ENCODE data around the gene CARD10. TPM values are rescaled to one million over a fixed set of nuclear protein-coding genes. Genes with fewer than 3 reads are reported as not detected.

CARD10 gene
- total RNA-seq, 1 donor from 2014 or later = 13.5 TPM

DNA sequence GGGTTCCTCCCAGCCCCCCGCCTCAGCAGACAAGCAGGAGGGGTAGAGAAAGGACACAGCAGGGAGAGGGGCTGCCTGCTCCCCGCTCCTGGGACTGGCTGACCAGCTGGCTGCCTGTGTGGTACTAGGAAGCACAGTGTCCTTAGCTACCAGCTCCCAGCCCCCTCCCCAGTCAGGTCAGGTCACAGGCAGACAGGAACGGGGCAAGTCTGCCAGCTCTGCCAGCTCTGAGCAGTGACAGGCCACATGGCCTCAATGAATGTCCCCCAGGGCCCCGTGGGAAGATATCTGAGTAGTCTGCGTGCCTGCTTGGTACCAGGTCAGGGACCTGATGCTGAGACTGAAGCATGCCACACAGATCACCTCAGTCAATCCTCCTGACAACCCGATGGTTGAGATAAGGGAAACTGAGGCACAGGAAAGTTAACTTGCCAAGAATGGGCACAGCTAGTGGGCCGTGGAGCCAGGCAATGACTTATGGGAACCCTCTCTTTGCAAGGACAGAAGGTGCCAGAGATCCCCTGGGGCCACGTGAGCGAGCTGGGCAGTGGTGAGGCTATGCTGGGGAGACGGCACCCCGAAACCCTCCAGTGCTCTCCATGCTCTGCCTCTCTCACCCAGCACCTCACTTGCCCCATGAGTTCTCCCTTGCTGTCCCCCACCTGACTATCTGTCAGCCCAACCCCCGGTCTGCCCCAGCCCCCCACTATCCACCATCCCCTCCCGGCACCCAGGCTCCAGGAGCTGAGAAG is 19.2 kb downstream of the CARD10 start:
- Mint-ChIP-seq H3K4me1 (ENCODE audit: low read depth) (peaks cover 66% of the 10 kb centered on the region), H3K27ac (ENCODE audit: unreplicated experiment) (peak overlapping the region; percentile 17), H3K27me3 (ENCODE audit: low read depth) (no peaks in the 10 kb centered on the region), H3K4me3 (ENCODE audit: unreplicated experiment) (no peak overlapping the region), H3K36me3 (ENCODE audit: low read depth) (peaks cover 7% of the 10 kb centered on the region), H3K9me3 (ENCODE audit: low read depth) (no peaks in the 10 kb centered on the region)
- TF ChIP-seq CTCF (IDR thresholded peaks at IDR 0.05) = no peak
- DNase-seq (ENCODE audit: low spot score) = no peak

DNA sequence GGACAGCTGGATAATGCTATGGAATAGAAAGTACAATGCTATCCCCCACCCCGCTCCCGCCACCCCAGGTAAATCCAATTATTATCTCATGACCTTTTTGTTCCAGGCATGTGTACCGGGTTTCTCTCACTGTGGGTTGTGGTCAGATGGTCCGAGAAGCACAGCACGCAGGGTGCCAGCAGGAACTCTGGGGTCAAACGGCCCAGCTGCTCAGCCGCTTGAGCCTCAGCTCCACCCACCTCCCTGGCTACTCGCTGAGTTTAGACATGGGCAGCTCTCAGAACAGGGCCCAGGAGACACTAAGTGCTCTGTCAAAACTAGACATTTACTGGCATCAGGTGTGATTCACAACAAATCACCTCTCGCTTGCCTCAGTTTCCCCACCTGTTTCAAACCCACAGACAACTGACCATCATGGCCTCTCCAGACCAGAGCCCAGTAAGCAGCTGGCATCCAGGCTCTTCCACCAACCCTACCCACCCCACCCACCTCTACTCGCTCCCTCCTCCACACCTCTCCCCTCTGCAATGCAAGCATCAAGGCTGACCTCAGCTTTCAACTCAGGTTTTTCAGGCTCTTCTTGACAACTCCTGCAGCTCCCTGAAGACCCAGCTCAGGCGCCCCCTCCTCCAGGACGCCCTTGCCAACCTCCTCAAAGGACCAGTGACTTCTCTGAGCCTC is 20.0 kb downstream of the CARD10 start:
- peaks cover 66% of the 10 kb centered on the region for H3K4me1 Mint-ChIP-seq (ENCODE audit: low read depth)
- DNase-seq (ENCODE audit: low spot score) = no peak
- H3K27me3 Mint-ChIP-seq (ENCODE audit: low read depth) = no peaks in the 10 kb centered on the region
- peak overlapping the region; percentile 55 for H3K27ac Mint-ChIP-seq (ENCODE audit: unreplicated experiment)
- peaks cover 2% of the 10 kb centered on the region for H3K36me3 Mint-ChIP-seq (ENCODE audit: low read depth)
- H3K9me3 Mint-ChIP-seq (ENCODE audit: low read depth) = no peaks in the 10 kb centered on the region
- no peak for TF ChIP-seq CTCF (IDR thresholded peaks at IDR 0.05)
- H3K4me3 Mint-ChIP-seq (ENCODE audit: unreplicated experiment) = no peak overlapping the region

DNA sequence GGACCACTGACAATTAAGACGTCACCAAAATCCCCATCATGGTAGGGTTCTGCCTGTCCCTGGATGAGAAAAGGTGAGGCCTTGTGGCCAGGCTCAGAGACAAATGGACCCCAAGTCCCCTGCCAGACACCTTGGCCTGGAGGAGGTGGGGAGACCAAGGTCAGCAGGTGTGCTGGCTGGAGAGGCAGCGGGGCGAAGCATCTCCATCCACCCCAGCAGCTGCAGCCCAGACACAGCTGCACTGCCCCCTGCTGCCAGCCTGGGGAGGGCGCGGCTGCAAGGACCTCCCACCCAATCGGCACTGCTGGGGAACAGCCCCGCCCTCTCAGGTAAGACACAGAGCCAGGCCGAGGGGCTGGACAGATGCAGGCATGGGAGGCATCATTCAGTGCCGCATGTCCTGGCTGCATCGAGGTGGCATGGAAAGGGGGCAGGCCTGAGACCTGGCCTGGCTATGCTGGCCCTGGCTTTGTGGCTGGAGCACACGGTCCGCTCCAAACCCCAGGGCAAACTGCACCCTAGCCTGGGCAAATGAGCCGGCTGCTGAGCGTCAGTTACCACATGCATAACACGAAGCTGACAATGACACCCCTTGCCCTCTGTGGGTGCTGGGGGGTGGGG is 20.8 kb downstream of the CARD10 start:
- Mint-ChIP-seq H3K4me3 (ENCODE audit: unreplicated experiment) (no peak overlapping the region), H3K4me1 (ENCODE audit: low read depth) (peaks cover 65% of the 10 kb centered on the region), H3K27ac (ENCODE audit: unreplicated experiment) (peak overlapping the region; percentile 32), H3K9me3 (ENCODE audit: low read depth) (no peaks in the 10 kb centered on the region), H3K27me3 (ENCODE audit: low read depth) (no peaks in the 10 kb centered on the region), H3K36me3 (ENCODE audit: low read depth) (peaks cover 4% of the 10 kb centered on the region)
- peak; percentile 67 for TF ChIP-seq CTCF (IDR thresholded peaks at IDR 0.05)
- DNase-seq (ENCODE audit: low spot score) = no peak

GRCh38 chr22:37497062-37497599 is 22.1 kb downstream of the CARD10 start:
- H3K9me3 Mint-ChIP-seq (ENCODE audit: low read depth) = no peaks in the 10 kb centered on the region
- peaks cover 4% of the 10 kb centered on the region for H3K36me3 Mint-ChIP-seq (ENCODE audit: low read depth)
- DNase-seq (ENCODE audit: low spot score) = no peak
- H3K27ac Mint-ChIP-seq (ENCODE audit: unreplicated experiment) = peak overlapping the region; percentile 94
- peaks cover 62% of the 10 kb centered on the region for H3K4me1 Mint-ChIP-seq (ENCODE audit: low read depth)
- H3K4me3 Mint-ChIP-seq (ENCODE audit: unreplicated experiment) = no peak overlapping the region
- TF ChIP-seq CTCF (IDR thresholded peaks at IDR 0.05) = no peak
- H3K27me3 Mint-ChIP-seq (ENCODE audit: low read depth) = no peaks in the 10 kb centered on the region

DNA sequence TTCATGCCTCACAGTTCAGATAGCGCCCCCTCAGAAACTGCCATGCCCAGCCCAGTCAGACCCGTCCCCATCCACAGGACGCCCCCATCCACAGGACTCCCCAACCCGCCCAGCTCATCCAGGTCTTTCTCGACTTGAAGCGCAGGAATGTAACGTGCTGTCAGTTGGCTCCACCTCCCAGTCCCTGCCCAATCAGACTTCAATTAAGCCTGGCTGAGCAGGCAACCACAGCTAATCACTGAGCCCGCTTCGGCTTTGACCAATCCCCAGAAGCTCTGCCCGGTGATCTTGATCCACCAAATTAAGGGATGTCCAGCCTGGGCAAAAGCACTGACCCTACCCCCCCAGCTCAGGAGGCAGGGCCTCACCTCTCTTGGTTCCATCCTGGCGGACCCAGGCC is 22.6 kb downstream of the CARD10 start:
- H3K27ac Mint-ChIP-seq (ENCODE audit: unreplicated experiment) = peak overlapping the region; percentile 94
- H3K27me3 Mint-ChIP-seq (ENCODE audit: low read depth) = no peaks in the 10 kb centered on the region
- H3K4me3 Mint-ChIP-seq (ENCODE audit: unreplicated experiment) = no peak overlapping the region
- peaks cover 5% of the 10 kb centered on the region for H3K36me3 Mint-ChIP-seq (ENCODE audit: low read depth)
- DNase-seq (ENCODE audit: low spot score) = no peak
- no peaks in the 10 kb centered on the region for H3K9me3 Mint-ChIP-seq (ENCODE audit: low read depth)
- H3K4me1 Mint-ChIP-seq (ENCODE audit: low read depth) = peaks cover 57% of the 10 kb centered on the region
- TF ChIP-seq CTCF (IDR thresholded peaks at IDR 0.05) = no peak
